ENCODE results near the gene SP100.
A peak's percentile ranks its signal among the peaks of the same experiment; 100 is the strongest.
"Not testable (repeated sequence)": the region's sequence is repeated elsewhere in the genome, so short reads cannot be mapped to it uniquely, and the experiment has no call there.

Gene SP100

DNA sequence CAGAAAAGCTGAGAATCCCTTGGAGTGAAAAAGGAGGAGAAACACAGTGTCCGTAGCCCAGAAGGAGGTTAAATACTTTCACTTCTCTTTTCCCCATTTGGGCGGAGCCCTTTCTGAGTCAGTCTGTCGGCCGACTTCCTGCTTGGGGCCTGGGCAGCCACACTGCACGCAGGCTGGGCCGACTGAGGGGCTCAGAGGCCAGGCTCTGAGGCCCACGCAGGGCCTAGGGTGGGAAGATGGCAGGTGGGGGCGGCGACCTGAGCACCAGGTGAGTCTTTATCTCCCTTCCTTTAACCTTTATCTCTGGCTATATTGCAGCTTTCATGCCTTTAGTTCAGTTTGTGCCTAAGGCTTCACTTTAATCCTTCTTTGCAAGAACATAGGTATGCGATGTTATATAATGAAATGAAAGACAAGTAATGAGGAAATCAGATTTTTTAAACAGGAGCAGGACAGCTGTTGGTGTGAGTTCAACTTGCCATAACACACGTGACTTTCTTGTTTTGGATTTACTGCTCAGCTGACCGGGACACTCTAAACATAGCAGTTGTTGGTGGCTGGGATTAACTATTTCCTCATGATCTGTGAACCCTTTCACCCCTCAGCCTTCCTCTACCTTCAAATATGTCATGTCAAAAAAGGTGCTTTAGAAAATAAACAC lies at the start of gene SP100:
SP100 (plus strand) TSS at position 141 of the 661 bp plus-strand sequence; CDS start at position 237, 96 bp downstream.
- peak; percentile 94 for DNase-seq (ENCODE audit: low read depth)
- peak within 1 kb of the TSS; percentile 96 for H3K4me3 ChIP-seq (ENCODE audit: low read depth, low read length)
- TF ChIP-seq, protein P1, sequence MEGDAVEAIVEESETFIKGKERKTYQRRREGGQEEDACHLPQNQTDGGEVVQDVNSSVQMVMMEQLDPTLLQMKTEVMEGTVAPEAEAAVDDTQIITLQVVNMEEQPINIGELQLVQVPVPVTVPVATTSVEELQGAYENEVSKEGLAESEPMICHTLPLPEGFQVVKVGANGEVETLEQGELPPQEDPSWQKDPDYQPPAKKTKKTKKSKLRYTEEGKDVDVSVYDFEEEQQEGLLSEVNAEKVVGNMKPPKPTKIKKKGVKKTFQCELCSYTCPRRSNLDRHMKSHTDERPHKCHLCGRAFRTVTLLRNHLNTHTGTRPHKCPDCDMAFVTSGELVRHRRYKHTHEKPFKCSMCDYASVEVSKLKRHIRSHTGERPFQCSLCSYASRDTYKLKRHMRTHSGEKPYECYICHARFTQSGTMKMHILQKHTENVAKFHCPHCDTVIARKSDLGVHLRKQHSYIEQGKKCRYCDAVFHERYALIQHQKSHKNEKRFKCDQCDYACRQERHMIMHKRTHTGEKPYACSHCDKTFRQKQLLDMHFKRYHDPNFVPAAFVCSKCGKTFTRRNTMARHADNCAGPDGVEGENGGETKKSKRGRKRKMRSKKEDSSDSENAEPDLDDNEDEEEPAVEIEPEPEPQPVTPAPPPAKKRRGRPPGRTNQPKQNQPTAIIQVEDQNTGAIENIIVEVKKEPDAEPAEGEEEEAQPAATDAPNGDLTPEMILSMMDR (IDR thresholded peaks at IDR 0.05; ENCODE audit: insufficient read depth, low read depth, low read length, missing control alignments), result no peak

- no peak overlapping the region for H3K4me3 ChIP-seq (ENCODE audit: low read depth, low read length)
- no peak for DNase-seq (ENCODE audit: low read depth)
- TF ChIP-seq, protein P1 (IDR thresholded peaks at IDR 0.05; ENCODE audit: insufficient read depth, low read depth, low read length, missing control alignments), result no peak
Measured at GRCh38 chr2:230382108-230382507, 33.9 kb upstream of the SP100 start.

GRCh38 chr2:230383453-230383852 lies 32.5 kb upstream of the SP100 start:
- TF ChIP-seq, protein P1 (IDR thresholded peaks at IDR 0.05; ENCODE audit: insufficient read depth, low read depth, low read length, missing control alignments), result no peak
- DNase-seq (ENCODE audit: low read depth), result no peak
- no peak overlapping the region for H3K4me3 ChIP-seq (ENCODE audit: low read depth, low read length)

DNA sequence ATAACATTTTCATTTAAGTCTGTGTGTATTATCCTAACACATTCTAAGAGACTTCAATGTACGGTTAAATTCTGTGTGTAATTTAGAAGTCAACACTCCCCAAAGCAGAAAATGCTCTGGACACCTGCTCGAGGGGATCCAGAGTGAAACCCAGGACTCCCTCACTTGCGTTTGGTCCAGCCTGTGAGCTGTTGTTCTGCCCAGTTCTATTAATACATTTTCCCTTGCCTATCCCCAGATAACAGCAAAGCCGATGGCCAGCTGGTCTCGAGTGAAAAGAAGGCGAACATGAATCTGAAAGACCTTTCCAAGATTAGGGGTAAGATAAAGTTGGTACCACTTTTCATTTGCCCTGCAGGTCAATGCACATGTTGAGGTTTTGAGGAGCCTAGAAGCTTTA lies 31.0 kb upstream of the SP100 start:
- DNase-seq (ENCODE audit: low read depth), result no peak
- TF ChIP-seq, protein P1 (IDR thresholded peaks at IDR 0.05; ENCODE audit: insufficient read depth, low read depth, low read length, missing control alignments), result no peak
- H3K4me3 ChIP-seq (ENCODE audit: low read depth, low read length), result no peak overlapping the region

- no peak overlapping the region for H3K4me3 ChIP-seq (ENCODE audit: low read depth, low read length)
- TF ChIP-seq, protein P1 (IDR thresholded peaks at IDR 0.05; ENCODE audit: insufficient read depth, low read depth, low read length, missing control alignments), result no peak
- DNase-seq (ENCODE audit: low read depth), result no peak
Measured at GRCh38 chr2:230394301-230394700, 21.7 kb upstream of the SP100 start.

DNA sequence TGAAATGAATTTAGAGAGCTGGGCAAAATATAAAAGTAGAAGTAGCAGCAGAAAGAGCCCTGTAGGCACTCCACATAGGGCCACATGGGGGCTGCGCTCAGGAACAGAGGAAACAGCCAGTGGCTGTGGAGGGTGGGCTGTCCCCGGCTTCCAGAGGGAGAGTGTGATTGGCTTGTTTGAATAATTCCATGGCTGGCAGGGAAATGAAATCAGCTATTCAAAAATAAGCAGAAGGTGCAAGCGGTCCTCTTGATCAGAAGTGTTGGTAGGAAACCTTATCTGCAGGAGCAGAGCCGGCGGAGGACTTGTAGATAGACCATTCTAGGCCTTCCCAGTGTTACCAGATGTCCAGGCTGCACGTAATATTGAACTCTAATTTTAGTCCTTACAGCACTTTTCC lies 17.3 kb upstream of the SP100 start:
- not testable (repeated sequence) for H3K4me3 ChIP-seq (ENCODE audit: low read depth, low read length)

DNA sequence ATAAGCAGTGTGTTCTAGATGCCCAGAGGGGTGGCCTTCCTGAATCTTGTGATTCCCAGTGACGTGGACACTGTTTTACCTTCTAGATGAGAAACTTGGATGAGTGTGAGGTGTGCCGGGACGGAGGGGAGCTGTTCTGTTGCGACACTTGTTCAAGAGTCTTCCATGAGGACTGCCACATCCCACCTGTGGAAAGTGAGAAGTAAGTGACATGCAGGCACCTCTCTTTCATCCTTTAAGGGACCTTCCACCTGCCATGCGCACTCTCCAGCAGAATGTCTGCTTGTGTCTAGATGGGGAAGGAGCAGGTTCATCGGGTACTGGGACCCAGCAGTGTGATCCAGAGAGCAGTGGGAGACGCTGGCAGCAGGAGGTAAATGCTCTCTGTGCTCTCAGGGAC lies 16.0 kb upstream of the SP100 start:
- TF ChIP-seq, protein P1 (IDR thresholded peaks at IDR 0.05; ENCODE audit: insufficient read depth, low read depth, low read length, missing control alignments), result no peak
- no peak overlapping the region for H3K4me3 ChIP-seq (ENCODE audit: low read depth, low read length)
- DNase-seq (ENCODE audit: low read depth), result no peak

More for the DNA sequence above, 17.3 kb upstream of the SP100 start:
- not testable (repeated sequence) for DNase-seq (ENCODE audit: low read depth)
